DOHH2 (cell line): ENCODE data around the gene PRSS56.
A peak's percentile ranks its signal among the peaks of the same experiment; 100 is the strongest.

Experiments
- H3F3A ChIP-seq: fragments of 200-600 bp; sonication (generic), shearing (Covaris generic); 2 replicates; pipeline ENCODE4 v1.6.0; 2016; ENCODE audit warnings: antibody characterized with exemption, mild to moderate bottlenecking; ENCODE audit not compliant: control insufficient read depth, insufficient read depth
- H3K27ac ChIP-seq: fragments of 200-600 bp; sonication (generic); 2 replicates; pipeline ENCODE4 v1.5.1; 2014; ENCODE audit warnings: low read depth, mild to moderate bottlenecking, low read length, moderate library complexity
- H3K27me3 ChIP-seq: fragments of 200-600 bp; sonication (generic); 2 replicates; pipeline ENCODE4 v1.6.1; 2014; ENCODE audit warnings: mild to moderate bottlenecking, low read length, mixed read lengths; ENCODE audit not compliant: control insufficient read depth
- H3K36me3 ChIP-seq: fragments of 200-600 bp; sonication (generic); 2 replicates; pipeline ENCODE4 v1.6.1; 2014; ENCODE audit warnings: mild to moderate bottlenecking, low read length, moderate library complexity, mixed read lengths; ENCODE audit not compliant: control insufficient read depth
- H3K4me1 ChIP-seq: fragments of 200-600 bp; sonication (generic); 2 replicates; pipeline ENCODE4 v1.6.1; 2014; ENCODE audit warnings: mild to moderate bottlenecking, low read length, mixed read lengths; ENCODE audit not compliant: control insufficient read depth
- H3K4me2 ChIP-seq: fragments of 200-600 bp; sonication (generic); 2 replicates; pipeline ENCODE4 v1.6.0; 2014; ENCODE audit warnings: mild to moderate bottlenecking, low read length, moderate library complexity
- H3K4me3 ChIP-seq: fragments of 200-600 bp; sonication (generic); 2 replicates; pipeline ENCODE4 v1.5.1; 2014; ENCODE audit warnings: mild to moderate bottlenecking, low read length, mixed read lengths
- H3K79me2 ChIP-seq: fragments of 200-600 bp; sonication (generic); 2 replicates; pipeline ENCODE4 v1.6.1; 2014; ENCODE audit warnings: mild to moderate bottlenecking, low read length, mixed read lengths; ENCODE audit not compliant: control insufficient read depth
- H3K9me2 ChIP-seq: fragments of 200-600 bp; sonication (generic); replicated peaks from 2 replicates; pipeline ENCODE4 v1.6.1; 2014; ENCODE audit warnings: mild to moderate bottlenecking, low read length, mixed read lengths; ENCODE audit not compliant: control insufficient read depth
- H3K9me3 ChIP-seq: fragments of 200-600 bp; sonication (generic); 2 replicates; pipeline ENCODE4 v1.6.1; 2014; ENCODE audit warnings: antibody characterized with exemption, low read length, mixed read lengths; ENCODE audit not compliant: control insufficient read depth, insufficient read depth
- H4K20me1 ChIP-seq: fragments of 200-600 bp; sonication (generic); 2 replicates; pipeline ENCODE4 v1.6.0; 2014; ENCODE audit warnings: low read depth, mild to moderate bottlenecking, antibody characterized with exemption, low read length, moderate library complexity; ENCODE audit not compliant: control insufficient read depth, insufficient read depth
- EZH2phosphoT487 ChIP-seq: fragments of 200-600 bp; sonication (generic); IDR thresholded peaks from 2 replicates; pipeline ENCODE4 v1.6.1; 2017; ENCODE audit warnings: borderline replicate concordance, mild to moderate bottlenecking, antibody characterized with exemption, low read length, moderate library complexity, mixed read lengths
- TF ChIP-seq, protein P1 (sequence below): fragments of 200-600 bp; sonication (generic); IDR thresholded peaks from one replicate; pipeline ENCODE4 v1.5.1; 2014; ENCODE audit warnings: antibody characterized with exemption, mild to moderate bottlenecking, low read depth, low read length; ENCODE audit not compliant: poor library complexity, severe bottlenecking

The PRSS56 gene

DNA sequence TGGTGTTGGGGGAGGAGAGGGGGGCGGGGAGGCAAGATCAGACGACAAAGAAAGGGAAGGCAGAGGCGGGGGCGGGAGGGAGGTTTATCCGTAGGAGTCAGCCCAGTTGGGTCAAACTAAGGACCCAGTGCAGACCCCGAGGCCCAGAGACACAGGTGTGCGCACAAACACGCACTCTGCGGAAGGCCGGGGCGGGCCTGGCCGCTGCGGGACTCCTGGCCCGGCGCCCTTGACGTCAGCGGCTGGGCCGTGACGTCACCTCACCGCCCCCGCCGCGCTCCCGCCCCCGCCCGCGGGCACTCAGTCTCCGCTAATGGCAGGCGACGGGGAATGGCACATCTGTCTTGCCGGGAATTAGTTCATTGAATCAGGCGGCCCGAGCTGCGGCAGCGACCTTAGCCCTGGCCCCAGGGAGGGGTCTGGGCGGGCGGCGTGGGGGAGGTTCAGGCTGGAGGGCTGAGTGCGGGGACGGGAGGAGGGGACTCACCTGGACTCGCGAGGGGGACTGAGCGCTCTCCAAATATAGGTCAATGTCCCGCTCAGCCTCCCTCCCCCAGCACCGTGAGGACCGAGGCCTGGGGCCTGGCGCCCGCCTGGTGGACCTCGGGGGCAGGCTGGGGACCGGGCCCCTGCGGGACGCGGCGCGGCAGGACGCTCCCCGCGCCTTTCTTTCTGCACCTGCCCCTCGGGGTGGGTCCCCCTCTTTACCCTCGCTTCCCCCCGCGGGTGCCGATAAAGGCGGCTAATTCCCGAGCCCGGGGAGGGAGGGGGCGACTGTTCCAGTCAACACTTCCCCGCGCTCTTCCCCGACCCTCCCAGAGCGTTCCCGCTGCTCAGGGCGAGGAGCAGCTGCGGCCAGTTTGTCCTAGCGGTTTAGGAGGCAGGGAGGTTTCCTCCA is 17.0 kb upstream of the PRSS56 start:
- Histone ChIP-seq H3K9me2 (no peaks in the 10 kb centered on the region), H3K36me3 (no peaks in the 10 kb centered on the region), H3K4me3 (no peak overlapping the region), H3K9me3 (no peaks in the 10 kb centered on the region), H3K4me1 (no peaks in the 10 kb centered on the region), H3K27ac (no peak overlapping the region), H4K20me1 (no peaks in the 10 kb centered on the region), H3K4me2 (no peak overlapping the region), H3K27me3 (peaks cover 28% of the 10 kb centered on the region), H3F3A (no peaks in the 10 kb centered on the region), H3K79me2 (no peaks in the 10 kb centered on the region)
- TF ChIP-seq, protein P1, sequence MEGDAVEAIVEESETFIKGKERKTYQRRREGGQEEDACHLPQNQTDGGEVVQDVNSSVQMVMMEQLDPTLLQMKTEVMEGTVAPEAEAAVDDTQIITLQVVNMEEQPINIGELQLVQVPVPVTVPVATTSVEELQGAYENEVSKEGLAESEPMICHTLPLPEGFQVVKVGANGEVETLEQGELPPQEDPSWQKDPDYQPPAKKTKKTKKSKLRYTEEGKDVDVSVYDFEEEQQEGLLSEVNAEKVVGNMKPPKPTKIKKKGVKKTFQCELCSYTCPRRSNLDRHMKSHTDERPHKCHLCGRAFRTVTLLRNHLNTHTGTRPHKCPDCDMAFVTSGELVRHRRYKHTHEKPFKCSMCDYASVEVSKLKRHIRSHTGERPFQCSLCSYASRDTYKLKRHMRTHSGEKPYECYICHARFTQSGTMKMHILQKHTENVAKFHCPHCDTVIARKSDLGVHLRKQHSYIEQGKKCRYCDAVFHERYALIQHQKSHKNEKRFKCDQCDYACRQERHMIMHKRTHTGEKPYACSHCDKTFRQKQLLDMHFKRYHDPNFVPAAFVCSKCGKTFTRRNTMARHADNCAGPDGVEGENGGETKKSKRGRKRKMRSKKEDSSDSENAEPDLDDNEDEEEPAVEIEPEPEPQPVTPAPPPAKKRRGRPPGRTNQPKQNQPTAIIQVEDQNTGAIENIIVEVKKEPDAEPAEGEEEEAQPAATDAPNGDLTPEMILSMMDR = no peak
- TF ChIP-seq EZH2phosphoT487 = 0 out of 2 replicates have a peak, but pooled peaks have one; percentile 14

DNA sequence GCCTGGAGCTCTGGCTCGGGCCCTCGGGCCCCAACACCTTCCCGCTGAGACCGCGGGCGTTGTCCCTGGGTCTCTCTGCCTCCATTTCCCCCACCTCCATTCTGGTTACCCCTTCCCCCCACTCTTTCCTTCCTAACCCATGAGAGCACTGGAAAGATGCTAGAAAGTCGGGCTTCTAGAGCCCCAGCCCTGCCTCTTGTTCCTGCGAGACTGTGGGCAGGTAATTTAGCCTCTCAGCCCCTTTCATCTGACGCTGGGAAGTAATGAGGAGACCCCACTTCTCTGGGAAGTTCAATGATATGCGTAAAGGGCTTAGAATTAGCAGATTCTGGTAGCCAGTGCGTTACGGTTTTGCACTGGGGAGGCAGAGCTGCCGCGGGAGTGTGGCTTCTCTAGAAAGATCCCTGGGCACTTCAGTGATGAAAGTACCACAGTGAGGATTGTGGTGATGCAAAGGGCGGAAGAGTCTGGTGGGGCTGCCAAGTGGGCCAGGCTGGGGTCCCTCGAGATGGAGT is 16.3 kb upstream of the PRSS56 start:
- Histone ChIP-seq H3K4me3 (no peak overlapping the region), H3F3A (no peaks in the 10 kb centered on the region), H3K79me2 (no peaks in the 10 kb centered on the region), H3K27me3 (peaks cover 28% of the 10 kb centered on the region), H3K4me1 (no peaks in the 10 kb centered on the region), H3K9me3 (no peaks in the 10 kb centered on the region), H3K36me3 (no peaks in the 10 kb centered on the region), H3K4me2 (no peak overlapping the region), H3K27ac (no peak overlapping the region), H3K9me2 (no peaks in the 10 kb centered on the region), H4K20me1 (no peaks in the 10 kb centered on the region)
- no peak for TF ChIP-seq EZH2phosphoT487
- TF ChIP-seq, protein P1 = no peak

DNA sequence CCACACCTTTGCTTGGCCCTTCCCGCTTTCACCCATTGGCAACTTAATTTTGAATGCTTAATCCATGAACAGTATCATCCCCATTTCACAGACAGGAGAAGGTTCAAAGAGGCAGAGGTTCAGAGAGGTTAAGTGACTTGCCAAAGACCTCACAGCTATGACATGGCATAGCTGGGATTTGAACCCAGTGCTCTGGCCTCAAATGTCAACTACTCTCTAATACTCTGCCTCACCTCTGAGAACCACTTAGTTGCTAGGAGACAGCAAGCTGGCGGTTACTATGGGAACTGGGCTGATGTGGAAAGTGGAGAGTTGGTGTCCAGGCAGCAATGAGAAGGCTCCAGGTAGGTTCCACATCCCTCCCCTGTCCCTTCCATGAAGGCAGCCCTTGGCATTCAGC is 15.8 kb upstream of the PRSS56 start:
- Histone ChIP-seq H3K27ac (no peak overlapping the region), H3K79me2 (no peaks in the 10 kb centered on the region), H3K4me1 (no peaks in the 10 kb centered on the region), H4K20me1 (no peaks in the 10 kb centered on the region), H3K27me3 (peaks cover 28% of the 10 kb centered on the region), H3K36me3 (no peaks in the 10 kb centered on the region), H3K4me3 (no peak overlapping the region), H3K9me3 (no peaks in the 10 kb centered on the region), H3K4me2 (no peak overlapping the region), H3F3A (no peaks in the 10 kb centered on the region), H3K9me2 (no peaks in the 10 kb centered on the region)
- TF ChIP-seq EZH2phosphoT487 = no peak
- TF ChIP-seq, protein P1 = no peak
